Thyroid gland (tissue), 4 donors: ENCODE measurements around the gene GRM7. TPM values are rescaled to one million over a fixed set of nuclear protein-coding genes. Genes with fewer than 3 reads are reported as not detected.

ENCODE experiments used
- DNase-seq, 2 donors: peaks; one replicate each; pipeline ENCODE4 v3.0.0-alpha.2; 2019
- H3K27ac ChIP-seq, 3 donors: fragments of 200-600 bp; sonication (generic); 1 replicate in 2 of 3; 2 replicates in 1 of 3; pipeline ENCODE4 v1.5.1; 2016 to 2019; ENCODE audit warnings: mild to moderate bottlenecking in 1 of 3, moderate library complexity in 1 of 3
- H3K27me3 ChIP-seq: fragments of 200-600 bp; sonication (generic); one replicate; pipeline ENCODE4 v1.5.1; 2019
- H3K36me3 ChIP-seq, 2 donors: fragments of 200-600 bp; sonication (generic); one replicate each; pipeline ENCODE4 v1.5.1; 2016 to 2019
- H3K4me1 ChIP-seq, 2 donors: fragments of 200-600 bp; sonication (generic); one replicate each; pipeline ENCODE4 v1.5.1; 2017 to 2019
- H3K4me3 ChIP-seq, 3 donors: fragments of 200-600 bp; sonication (generic); replicated peaks in 1 of 3; 1 replicate in 2 of 3; 2 replicates in 1 of 3; pipeline ENCODE4 v1.5.1; 2016; ENCODE audit warnings: mild to moderate bottlenecking in 1 of 3
- H3K9me3 ChIP-seq: fragments of 200-600 bp; sonication (generic); one replicate; pipeline ENCODE4 v1.5.1; 2017
- POLR2A ChIP-seq, 2 donors: fragments of 450-650 bp; IDR thresholded peaks; one replicate each; pipeline ENCODE4 v1.6.1; 2017; ENCODE audit warnings: antibody characterized with exemption in 2 of 2, mild to moderate bottlenecking in 2 of 2, moderate library complexity in 1 of 2
- WGBS, 2 donors: methylation state at CpG; one replicate each; pipeline ENCODE4 v1.1.5; 2017; 5-methylcytosine and 5-hydroxymethylcytosine counted together
- intact Hi-C: fragments of 100-400 bp; cut with DNase I; formaldehyde crosslinking; loops from one replicate; pipeline ENCODE4 v1.15.1; 2023
- total RNA-seq, 4 donors: library from RNA; depleted of rRNA; stranded (reverse); fragments of >200 nt; gene quantifications; one replicate each; pipeline ENCODE4 v1.2.3, GENCODE V29; 2016
- TF ChIP-seq, protein P1 (sequence below), 6 experiments: fragments of 200-600 bp in 3 of 6; fragments of 450-650 bp in 3 of 6; sonication (generic) in 3 of 6; IDR thresholded peaks; one replicate each; pipeline ENCODE4 v1.5.1; 2016 to 2019; ENCODE audit warnings: antibody characterized with exemption in 6 of 6, mild to moderate bottlenecking in 2 of 6, inconsistent platforms in 1 of 6, moderate library complexity in 1 of 6

GRM7 gene
- total RNA-seq, 4 donors from 2014 or later, result 0.11 to 0.81 (median 0.60) TPM

- intact Hi-C loops, result no loop called here
- TF ChIP-seq POLR2A (IDR thresholded peaks at IDR 0.05), result no peak
- TF ChIP-seq, protein P1, sequence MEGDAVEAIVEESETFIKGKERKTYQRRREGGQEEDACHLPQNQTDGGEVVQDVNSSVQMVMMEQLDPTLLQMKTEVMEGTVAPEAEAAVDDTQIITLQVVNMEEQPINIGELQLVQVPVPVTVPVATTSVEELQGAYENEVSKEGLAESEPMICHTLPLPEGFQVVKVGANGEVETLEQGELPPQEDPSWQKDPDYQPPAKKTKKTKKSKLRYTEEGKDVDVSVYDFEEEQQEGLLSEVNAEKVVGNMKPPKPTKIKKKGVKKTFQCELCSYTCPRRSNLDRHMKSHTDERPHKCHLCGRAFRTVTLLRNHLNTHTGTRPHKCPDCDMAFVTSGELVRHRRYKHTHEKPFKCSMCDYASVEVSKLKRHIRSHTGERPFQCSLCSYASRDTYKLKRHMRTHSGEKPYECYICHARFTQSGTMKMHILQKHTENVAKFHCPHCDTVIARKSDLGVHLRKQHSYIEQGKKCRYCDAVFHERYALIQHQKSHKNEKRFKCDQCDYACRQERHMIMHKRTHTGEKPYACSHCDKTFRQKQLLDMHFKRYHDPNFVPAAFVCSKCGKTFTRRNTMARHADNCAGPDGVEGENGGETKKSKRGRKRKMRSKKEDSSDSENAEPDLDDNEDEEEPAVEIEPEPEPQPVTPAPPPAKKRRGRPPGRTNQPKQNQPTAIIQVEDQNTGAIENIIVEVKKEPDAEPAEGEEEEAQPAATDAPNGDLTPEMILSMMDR (IDR thresholded peaks at IDR 0.05), result no peak
- H3K27ac ChIP-seq, result no peak overlapping the region
Measured at GRCh38 chr3:7381741-7382140, 520.8 kb downstream of the GRM7 start.

GRCh38 chr3:7382293-7383010 is 521.5 kb downstream of the GRM7 start:
- no peak for TF ChIP-seq POLR2A (IDR thresholded peaks at IDR 0.05)
- TF ChIP-seq, protein P1 (IDR thresholded peaks at IDR 0.05), result no peak
- 24 to 26% methylated on average over 2 of the region's 2 CpGs for WGBS, 2 donors
- no peaks in the 10 kb centered on the region for H3K27me3 ChIP-seq
- no peaks in the 10 kb centered on the region for H3K36me3 ChIP-seq
- intact Hi-C loops, result no loop called here
- H3K4me3 ChIP-seq, result no peak overlapping the region
- peaks cover 0 to 11% of the 10 kb centered on the region in 2 donors for H3K4me1 ChIP-seq
- H3K27ac ChIP-seq, result peak overlapping the region in 1 of 3 donors; percentile 17
- no peak for DNase-seq
- no peaks in the 10 kb centered on the region for H3K9me3 ChIP-seq

More at GRCh38 chr3:7381741-7382140, 520.8 kb downstream of the GRM7 start:
- no peak for DNase-seq
- Histone ChIP-seq H3K4me1 (peaks cover 0 to 11% of the 10 kb centered on the region in 2 donors), H3K9me3 (no peaks in the 10 kb centered on the region), H3K36me3 (no peaks in the 10 kb centered on the region), H3K27me3 (no peaks in the 10 kb centered on the region), H3K4me3 (no peak overlapping the region)

GRCh38 chr3:7385635-7386034 is 524.7 kb downstream of the GRM7 start:
- no peak overlapping the region for H3K4me3 ChIP-seq
- intact Hi-C loops, result no loop called here
- no peaks in the 10 kb centered on the region for H3K36me3 ChIP-seq
- no peaks in the 10 kb centered on the region for H3K27me3 ChIP-seq
- peaks cover 0 to 11% of the 10 kb centered on the region in 2 donors for H3K4me1 ChIP-seq
- no peak for DNase-seq
- TF ChIP-seq, protein P1 (IDR thresholded peaks at IDR 0.05), result no peak
- no peak for TF ChIP-seq POLR2A (IDR thresholded peaks at IDR 0.05)
- H3K27ac ChIP-seq, result no peak overlapping the region
- no peaks in the 10 kb centered on the region for H3K9me3 ChIP-seq
- 79 to 86% methylated on average over 2 of the region's 2 CpGs for WGBS, 2 donors

DNA sequence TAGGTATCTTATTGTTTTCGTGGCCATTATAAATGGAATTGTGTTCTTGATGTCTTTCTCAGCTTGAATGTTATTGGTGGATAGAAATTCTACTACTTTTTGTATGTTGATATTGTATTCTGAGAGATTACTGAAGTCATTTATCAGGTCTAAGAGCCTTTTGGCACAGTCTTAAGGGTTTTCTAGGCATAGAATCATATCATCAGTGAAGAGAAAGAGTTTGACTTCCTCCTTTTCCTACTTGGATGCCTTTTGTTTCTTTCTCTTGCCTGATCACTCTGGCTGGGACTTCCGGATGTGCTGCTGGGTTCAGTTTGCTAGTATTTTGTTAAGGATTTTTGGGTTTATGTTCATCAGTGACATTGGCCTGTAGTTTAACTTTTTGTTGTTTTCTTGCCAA is 527.1 kb downstream of the GRM7 start:
- H3K9me3 ChIP-seq, result no peaks in the 10 kb centered on the region
- no peak overlapping the region for H3K27ac ChIP-seq
- DNase-seq, result no peak
- H3K4me3 ChIP-seq, result no peak overlapping the region
- no peak for TF ChIP-seq POLR2A (IDR thresholded peaks at IDR 0.05)
- TF ChIP-seq, protein P1 (IDR thresholded peaks at IDR 0.05), result no peak
- WGBS, 2 donors, result 75 to 76% methylated on average over 2 of the region's 2 CpGs
- H3K4me1 ChIP-seq, result peaks cover 0 to 3% of the 10 kb centered on the region in 2 donors
- intact Hi-C loops, result no loop called here
- H3K27me3 ChIP-seq, result no peaks in the 10 kb centered on the region
- no peaks in the 10 kb centered on the region for H3K36me3 ChIP-seq

GRCh38 chr3:7392206-7392605 is 531.3 kb downstream of the GRM7 start:
- H3K27me3 ChIP-seq, result no peaks in the 10 kb centered on the region
- WGBS, 2 donors, result 94 to 100% methylated on average over 1 of the region's 1 CpG
- no peak for TF ChIP-seq POLR2A (IDR thresholded peaks at IDR 0.05)
- TF ChIP-seq, protein P1 (IDR thresholded peaks at IDR 0.05), result no peak
- H3K9me3 ChIP-seq, result no peaks in the 10 kb centered on the region
- DNase-seq, result no peak
- intact Hi-C loops, result no loop called here
- H3K4me3 ChIP-seq, result no peak overlapping the region
- no peaks in the 10 kb centered on the region for H3K36me3 ChIP-seq
- H3K27ac ChIP-seq, result no peak overlapping the region
- no peaks in the 10 kb centered on the region for H3K4me1 ChIP-seq
